Kidney epithelial cell (primary cell): ENCODE measurements around the gene TRIM31. TPM values are rescaled to one million over a fixed set of nuclear protein-coding genes. Genes with fewer than 3 reads are reported as not detected.

Experiments used
- DNase-seq: peaks from one replicate; pipeline ENCODE4 v3.0.0-alpha.2; 2010; ENCODE audit warnings: low read depth
- H3K27me3 ChIP-seq: 2 replicates; pipeline ENCODE4 v1.6.0; 2011; ENCODE audit warnings: low read length; ENCODE audit not compliant: control insufficient read depth, insufficient read depth
- H3K36me3 ChIP-seq: 2 replicates; pipeline ENCODE4 v1.5.1; 2011; ENCODE audit warnings: low read length; ENCODE audit not compliant: control insufficient read depth, insufficient read depth
- H3K4me3 ChIP-seq: 2 replicates; pipeline ENCODE4 v1.5.1; 2011; ENCODE audit warnings: low read depth, mild to moderate bottlenecking, control low read depth, low read length
- total RNA-seq: library from RNA; depleted of rRNA; stranded (reverse); fragments of >200 nt; gene quantifications from 2 replicates; pipeline ENCODE4 v1.2.3, GENCODE V29; 2015
- TF ChIP-seq, protein P1 (sequence below): IDR thresholded peaks from 2 replicates; pipeline ENCODE4 v1.5.1; 2011; ENCODE audit warnings: mild to moderate bottlenecking, moderate library complexity, low read length, control low read depth, inconsistent platforms; ENCODE audit not compliant: insufficient read depth, poor library complexity, severe bottlenecking

Gene TRIM31
- total RNA-seq, 1 donor from 2014 or later: not detected

GRCh38 chr6:30077218-30077617 is 35.7 kb downstream of the TRIM31 start:
- no peak for DNase-seq
- TF ChIP-seq, protein P1, sequence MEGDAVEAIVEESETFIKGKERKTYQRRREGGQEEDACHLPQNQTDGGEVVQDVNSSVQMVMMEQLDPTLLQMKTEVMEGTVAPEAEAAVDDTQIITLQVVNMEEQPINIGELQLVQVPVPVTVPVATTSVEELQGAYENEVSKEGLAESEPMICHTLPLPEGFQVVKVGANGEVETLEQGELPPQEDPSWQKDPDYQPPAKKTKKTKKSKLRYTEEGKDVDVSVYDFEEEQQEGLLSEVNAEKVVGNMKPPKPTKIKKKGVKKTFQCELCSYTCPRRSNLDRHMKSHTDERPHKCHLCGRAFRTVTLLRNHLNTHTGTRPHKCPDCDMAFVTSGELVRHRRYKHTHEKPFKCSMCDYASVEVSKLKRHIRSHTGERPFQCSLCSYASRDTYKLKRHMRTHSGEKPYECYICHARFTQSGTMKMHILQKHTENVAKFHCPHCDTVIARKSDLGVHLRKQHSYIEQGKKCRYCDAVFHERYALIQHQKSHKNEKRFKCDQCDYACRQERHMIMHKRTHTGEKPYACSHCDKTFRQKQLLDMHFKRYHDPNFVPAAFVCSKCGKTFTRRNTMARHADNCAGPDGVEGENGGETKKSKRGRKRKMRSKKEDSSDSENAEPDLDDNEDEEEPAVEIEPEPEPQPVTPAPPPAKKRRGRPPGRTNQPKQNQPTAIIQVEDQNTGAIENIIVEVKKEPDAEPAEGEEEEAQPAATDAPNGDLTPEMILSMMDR: no peak
- peaks cover 64% of the 10 kb centered on the region for H3K27me3 ChIP-seq
- H3K4me3 ChIP-seq: no peak overlapping the region
- no peaks in the 10 kb centered on the region for H3K36me3 ChIP-seq

- H3K36me3 ChIP-seq: no peaks in the 10 kb centered on the region
- H3K4me3 ChIP-seq: no peak overlapping the region
- TF ChIP-seq, protein P1: peak; percentile 48
- DNase-seq: no peak
- H3K27me3 ChIP-seq: peaks cover 76% of the 10 kb centered on the region
These were observed 36.8 kb downstream of the TRIM31 start for GRCh38 chr6:30075790-30076732.

DNA sequence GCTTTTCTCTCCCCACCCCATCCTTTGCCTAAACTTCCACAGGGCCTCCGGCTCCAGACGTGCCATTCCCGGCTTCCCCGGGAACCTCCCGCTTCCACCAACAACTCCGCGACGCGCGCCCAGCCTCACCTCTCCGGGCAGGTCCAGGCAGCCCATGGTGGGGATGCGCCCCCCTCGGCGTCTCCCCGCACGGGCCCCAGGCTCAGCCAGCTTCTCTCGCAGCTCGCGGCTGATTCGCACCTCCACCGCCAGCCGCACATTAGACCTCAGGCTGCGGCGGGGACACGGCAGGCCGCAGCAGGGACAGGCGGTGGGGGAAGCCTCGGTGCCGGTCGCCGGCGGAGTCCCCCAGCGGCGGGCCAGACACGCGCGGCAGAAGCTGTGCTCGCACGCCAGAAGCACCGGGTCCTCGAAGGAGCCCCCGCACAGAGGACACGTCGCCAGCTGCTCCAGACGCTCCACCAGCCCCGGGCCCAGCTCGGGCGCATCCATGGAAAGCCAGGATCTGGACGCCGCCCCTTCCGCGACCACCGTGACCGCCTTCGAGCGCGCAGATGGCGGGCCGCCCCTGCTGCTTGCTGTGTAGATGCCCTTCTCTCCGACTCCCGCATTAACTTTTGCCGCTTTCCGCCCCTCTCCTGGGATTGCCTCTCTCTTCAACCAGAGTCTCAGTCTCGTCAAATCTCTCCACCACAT is 37.6 kb downstream of the TRIM31 start, which contains the start of gene RNF39:
Gene RNF39, minus strand, starts transcription at position 676 of the 696 bp plus-strand sequence. Its CDS starts 184 bp downstream, at position 492.
- peaks cover 84% of the 10 kb centered on the region for H3K27me3 ChIP-seq
- TF ChIP-seq, protein P1: no peak
- no peak for DNase-seq
- no peak within 1 kb of the TSS for H3K4me3 ChIP-seq
- H3K36me3 ChIP-seq: no peaks in the 10 kb centered on the region

GRCh38 chr6:30074331-30075093 is 38.4 kb downstream of the TRIM31 start:
- H3K27me3 ChIP-seq: peaks cover 84% of the 10 kb centered on the region
- DNase-seq: no peak
- TF ChIP-seq, protein P1: no peak
- H3K36me3 ChIP-seq: no peaks in the 10 kb centered on the region
- H3K4me3 ChIP-seq: no peak overlapping the region

- Histone ChIP-seq H3K27me3 (peaks cover 78% of the 10 kb centered on the region), H3K36me3 (no peaks in the 10 kb centered on the region)
- TF ChIP-seq, protein P1: no peak
These were observed 39.2 kb downstream of the TRIM31 start for GRCh38 chr6:30073489-30074235.

More at GRCh38 chr6:30073489-30074235, 39.2 kb downstream of the TRIM31 start:
- DNase-seq: no peak
- no peak overlapping the region for H3K4me3 ChIP-seq
